GM12891 (cell line): ENCODE results near the gene TAF4.

Experiments
- DNase-seq: peaks from one replicate; pipeline ENCODE4 v3.0.0; 2011; ENCODE audit warnings: low spot score; ENCODE audit not compliant: insufficient read length
- FAIRE-seq: peaks from 2 replicates; lab custom pipeline; 2011; peaks lifted over from hg19 to GRCh38; lab: Jason Lieb, UNC
- PAX5 ChIP-seq: IDR thresholded peaks from 2 replicates; pipeline ENCODE4 v1.6.1; 2011; ENCODE audit warnings: low read length, moderate library complexity, mild to moderate bottlenecking; ENCODE audit not compliant: insufficient read depth, severe bottlenecking
- POLR2A ChIP-seq: IDR thresholded peaks from 2 replicates; pipeline ENCODE4 v1.6.1; 2011; ENCODE audit warnings: low read depth, low read length, control low read depth
- POLR2AphosphoS5 ChIP-seq: IDR thresholded peaks from 2 replicates; pipeline ENCODE4 v1.6.1; 2011; ENCODE audit warnings: low read depth, low read length, control low read depth
- POU2F2 ChIP-seq: IDR thresholded peaks from 2 replicates; pipeline ENCODE4 v1.6.1; 2011; ENCODE audit warnings: low read depth, mild to moderate bottlenecking, control low read depth, low read length, moderate library complexity
- SPI1 ChIP-seq: IDR thresholded peaks from 2 replicates; pipeline ENCODE4 v1.6.1; 2011; ENCODE audit warnings: low read depth, low read length, control low read depth
- TAF1 ChIP-seq: IDR thresholded peaks from 2 replicates; pipeline ENCODE4 v1.6.1; 2011; ENCODE audit warnings: low read depth, low read length, control low read depth

TAF4 gene

DNA sequence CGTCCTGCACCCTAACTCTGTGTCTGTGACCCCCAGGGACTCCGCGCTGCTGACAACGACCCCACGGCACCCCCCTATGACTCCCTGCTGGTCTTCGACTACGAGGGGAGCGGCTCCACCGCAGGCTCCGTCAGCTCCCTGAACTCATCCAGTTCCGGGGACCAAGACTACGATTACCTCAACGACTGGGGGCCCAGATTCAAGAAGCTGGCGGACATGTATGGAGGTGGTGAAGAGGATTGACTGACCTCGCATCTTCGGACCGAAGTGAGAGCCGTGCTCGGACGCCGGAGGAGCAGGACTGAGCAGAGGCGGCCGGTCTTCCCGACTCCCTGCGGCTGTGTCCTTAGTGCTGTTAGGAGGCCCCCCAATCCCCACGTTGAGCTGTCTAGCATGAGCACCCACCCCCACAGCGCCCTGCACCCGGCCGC, 129.0 kb downstream of the TAF4 start:
- DNase-seq (no peak), FAIRE-seq (no peak)
- TF ChIP-seq TAF1 (no peak), POLR2AphosphoS5 (no peak), POLR2A (no peak), PAX5 (no peak), POU2F2 (no peak), SPI1 (no peak)

- FAIRE-seq = no peak
- DNase-seq = no peak
- TF ChIP-seq PAX5 = no peak
- no peak for TF ChIP-seq SPI1
- TF ChIP-seq POLR2AphosphoS5 = no peak
- no peak for TF ChIP-seq POLR2A
- TF ChIP-seq TAF1 = no peak
- no peak for TF ChIP-seq POU2F2
Measured at GRCh38 chr20:61935926-61936700, 129.6 kb downstream of the TAF4 start.

DNA sequence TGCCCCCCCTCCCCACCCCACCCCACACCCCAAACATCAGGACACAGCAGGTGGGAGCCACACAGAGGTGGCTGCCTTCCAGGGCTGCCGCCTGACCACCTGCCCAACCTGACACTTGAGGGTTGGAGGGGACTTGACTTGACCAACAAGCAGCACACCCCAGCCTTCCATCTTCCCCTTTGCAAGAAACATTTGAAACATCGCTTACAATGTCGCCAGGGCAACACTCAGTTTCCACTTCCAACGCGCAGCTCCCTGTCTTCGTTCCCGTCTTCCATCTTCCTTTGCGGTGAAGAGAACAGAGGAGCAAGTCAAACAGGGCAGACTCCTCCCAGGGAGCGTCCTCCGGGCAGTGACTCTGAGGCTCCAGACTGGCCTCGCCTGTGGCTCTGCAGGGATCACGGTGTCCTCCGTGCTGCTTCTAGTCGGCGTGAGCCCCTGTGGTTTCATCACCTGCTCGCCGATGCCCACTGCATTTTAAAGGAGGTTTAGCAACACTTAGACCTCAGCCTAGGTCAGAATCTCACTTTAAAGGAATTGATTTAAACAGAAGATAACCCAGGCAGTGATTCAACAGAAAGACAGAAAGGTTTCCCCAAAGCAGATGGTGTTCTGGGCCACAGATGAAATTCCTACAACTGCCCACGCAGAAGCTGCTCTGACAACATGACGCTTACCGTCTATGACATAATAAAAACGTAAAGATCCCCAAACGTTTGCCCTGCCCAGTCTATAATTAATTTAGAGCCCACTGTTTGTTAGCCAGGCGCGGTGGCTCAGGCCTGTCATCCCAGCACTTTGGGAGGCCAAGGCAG, 130.8 kb downstream of the TAF4 start:
- FAIRE-seq (no peak), DNase-seq (no peak)
- no peak for TF ChIP-seq TAF1
- no peak for TF ChIP-seq POLR2AphosphoS5
- no peak for TF ChIP-seq POU2F2
- TF ChIP-seq POLR2A = no peak
- no peak for TF ChIP-seq SPI1
- TF ChIP-seq PAX5 = no peak

GRCh38 chr20:61933951-61934715, 131.5 kb downstream of the TAF4 start:
- FAIRE-seq = no peak
- TF ChIP-seq SPI1 (no peak), TAF1 (no peak), POU2F2 (no peak), POLR2A (no peak), POLR2AphosphoS5 (no peak), PAX5 (no peak)
- DNase-seq = no peak

DNA sequence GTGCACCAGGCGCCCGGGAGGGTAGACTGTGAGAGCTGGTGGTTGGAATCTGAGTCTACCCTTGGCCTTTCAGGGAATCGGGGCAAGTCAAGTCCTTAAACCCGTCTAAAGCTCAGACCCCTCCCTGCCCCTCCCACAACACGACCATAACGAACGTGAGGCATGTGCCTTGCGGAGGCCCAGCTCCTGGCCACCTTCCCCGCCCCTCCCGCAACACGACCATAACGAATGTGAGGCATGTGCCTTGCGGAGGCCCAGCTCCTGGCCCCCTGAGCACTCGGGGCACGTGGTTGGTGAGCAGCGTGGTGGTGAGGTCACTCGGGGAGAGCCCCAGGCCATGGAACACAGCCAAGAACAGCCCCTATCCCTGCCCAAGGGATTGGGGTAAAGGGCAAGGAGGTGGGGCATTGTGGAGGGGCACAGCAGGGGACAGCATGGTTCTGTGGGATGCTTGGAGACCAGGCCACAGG, 132.2 kb downstream of the TAF4 start:
- TF ChIP-seq PAX5 (no peak), SPI1 (no peak), POLR2A (no peak), TAF1 (no peak), POLR2AphosphoS5 (no peak), POU2F2 (no peak)
- DNase-seq = no peak
- FAIRE-seq = no peak

- FAIRE-seq (no peak), DNase-seq (no peak)
- TF ChIP-seq POU2F2 (no peak), PAX5 (no peak), POLR2A (no peak), POLR2AphosphoS5 (no peak), SPI1 (no peak)
Measured at GRCh38 chr20:61932711-61933480, 132.8 kb downstream of the TAF4 start.

DNA sequence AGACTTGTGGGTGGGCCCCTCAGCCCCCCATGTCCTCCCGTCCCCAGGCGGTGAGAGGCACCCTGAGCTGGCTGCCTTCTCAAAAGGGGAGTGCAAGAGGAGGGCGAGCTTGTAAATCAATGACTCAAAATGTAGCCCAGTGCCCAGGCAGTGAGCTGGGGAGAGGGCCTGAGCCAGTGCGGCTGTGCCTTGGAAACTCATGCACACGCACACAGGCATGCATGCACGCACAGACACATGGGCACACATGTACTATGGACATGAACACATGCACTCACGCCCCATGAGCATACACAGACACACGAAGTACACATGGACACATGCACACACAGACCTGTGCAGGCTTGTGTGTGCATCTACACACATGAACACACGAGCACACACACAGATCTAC, 133.5 kb downstream of the TAF4 start:
- TF ChIP-seq SPI1 (no peak), PAX5 (no peak), TAF1 (no peak), POU2F2 (no peak)
- FAIRE-seq (no peak), DNase-seq (no peak)

DNA sequence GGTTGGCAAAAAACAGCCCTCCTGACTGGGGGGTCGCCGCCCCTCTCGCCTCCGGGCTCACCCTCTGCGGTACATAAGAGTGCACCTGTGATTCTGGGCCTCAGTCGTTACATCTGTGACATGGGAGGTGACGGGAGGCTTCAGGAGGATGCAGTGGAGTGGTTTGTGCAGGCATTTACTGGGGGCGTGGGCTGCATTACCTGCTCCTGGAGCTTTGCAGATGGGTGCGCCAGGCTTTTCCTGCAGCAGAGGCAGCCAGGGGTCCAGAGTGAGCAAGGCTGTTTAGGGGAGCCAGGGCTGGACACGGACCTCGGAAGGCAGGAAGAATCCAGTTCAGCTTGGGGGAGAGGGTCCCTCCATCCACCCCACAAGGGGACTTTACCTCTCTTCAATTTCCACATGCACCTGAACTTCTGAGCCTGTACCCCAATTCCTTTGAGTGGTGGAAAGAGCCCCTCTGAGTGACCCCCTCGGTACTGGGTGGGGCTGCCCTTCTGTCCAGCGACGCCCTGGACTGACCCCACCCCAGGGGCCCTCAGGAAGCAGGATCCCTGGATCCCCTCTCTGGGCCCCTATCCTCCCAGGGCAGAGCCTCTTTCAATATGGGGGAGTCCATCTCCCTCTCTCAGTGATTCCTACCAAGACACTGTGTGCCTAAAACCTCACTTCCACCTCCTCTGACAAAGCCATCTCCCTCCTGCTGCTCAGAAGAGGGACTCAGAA, 134.0 kb downstream of the TAF4 start:
- DNase-seq (no peak), FAIRE-seq (no peak)
- TF ChIP-seq POLR2AphosphoS5 (no peak), TAF1 (no peak), POLR2A (no peak), SPI1 (no peak), PAX5 (no peak), POU2F2 (no peak)
